ENCODE results near the gene HARBI1. TPM values are rescaled to one million over a fixed set of nuclear protein-coding genes. Genes with fewer than 3 reads are reported as not detected.

Gene HARBI1
- 2.5 and 5.8 TPM in 2 replicates for total RNA-seq (2014; rRNA removed; shearing (Covaris generic))

DNA sequence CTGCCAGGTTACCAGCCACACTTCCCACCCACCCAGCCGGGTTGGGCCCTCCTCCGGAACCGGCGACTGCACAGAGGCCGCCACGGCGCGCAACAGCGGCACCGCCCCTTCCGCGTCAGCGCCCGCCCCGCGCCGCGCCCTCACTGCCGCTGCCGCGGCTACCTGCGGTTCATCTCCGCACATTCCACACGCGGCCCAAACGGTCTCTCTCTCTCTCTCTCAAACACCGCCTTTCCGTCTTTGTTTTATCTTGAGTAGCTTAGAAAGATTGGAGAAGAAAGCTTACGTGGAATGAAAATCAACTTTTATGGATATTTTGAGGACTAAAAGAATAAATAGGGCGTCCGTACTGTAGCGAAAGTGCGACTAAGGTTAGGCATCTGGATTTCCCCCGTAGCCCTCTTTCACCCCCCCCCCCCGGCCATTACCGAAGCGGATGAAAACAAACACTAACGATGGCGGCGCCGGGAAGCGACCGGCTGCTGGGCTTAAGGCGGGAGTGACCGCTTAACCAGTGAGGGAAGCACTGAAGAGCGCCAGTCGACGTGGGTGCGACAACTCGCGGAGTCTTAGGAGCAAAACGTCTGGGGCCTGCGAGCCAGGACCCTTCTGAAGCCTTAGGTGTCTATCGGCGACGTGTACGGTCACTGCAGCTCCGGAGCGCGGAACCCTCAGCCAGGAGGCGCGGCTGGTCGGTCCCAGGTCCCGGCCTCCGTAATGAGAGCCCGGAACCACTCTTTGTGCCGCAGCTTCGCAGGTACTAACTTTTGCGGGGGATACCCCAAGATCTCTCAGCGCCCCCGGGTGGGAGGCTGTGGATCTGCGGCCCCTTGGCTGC lies at the start of gene HARBI1, which contains the start of gene ATG13:
TSS of gene HARBI1 (minus strand) at position 94 of the 838 bp plus-strand sequence. CDS start 990 bp downstream, outside the sequence.
TSS of gene ATG13 (plus strand) at position 420 of the 838 bp plus-strand sequence. CDS start 26,739 bp downstream, outside the sequence.
- peak; percentile 82 for DNase-seq (ENCODE audit: low spot score)

- DNase-seq (ENCODE audit: low spot score) = no peak
Observed at GRCh38 chr11:46666516-46666915, 49.5 kb upstream of the HARBI1 start.

GRCh38 chr11:46665356-46665755 lies 48.3 kb upstream of the HARBI1 start:
- no peak for DNase-seq (ENCODE audit: low spot score)

- DNase-seq (ENCODE audit: low spot score) = no peak
Observed at GRCh38 chr11:46664612-46665011, 47.6 kb upstream of the HARBI1 start.

GRCh38 chr11:46663277-46663940 lies 46.4 kb upstream of the HARBI1 start:
- DNase-seq (ENCODE audit: low spot score) = no peak

GRCh38 chr11:46662366-46662765 lies 45.3 kb upstream of the HARBI1 start:
- no peak for DNase-seq (ENCODE audit: low spot score)

DNA sequence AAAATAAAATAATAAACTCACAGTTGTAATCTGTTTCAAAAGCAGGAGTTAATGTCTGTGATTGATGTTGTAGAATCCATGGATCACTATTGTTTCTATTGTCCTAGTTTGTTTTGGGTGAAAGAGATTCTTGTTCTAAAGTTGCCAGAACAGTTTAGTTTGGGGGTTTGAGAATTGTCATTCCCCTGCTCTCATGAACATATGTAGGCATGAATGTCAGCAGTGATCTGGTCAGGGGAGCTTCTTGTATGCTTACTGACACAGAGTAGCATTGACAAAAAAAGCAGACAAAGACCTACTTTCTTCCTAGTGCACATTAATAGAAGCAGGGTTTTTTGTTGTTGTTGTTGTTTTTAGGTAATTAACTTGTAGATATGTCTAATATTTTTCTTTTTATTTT lies 44.8 kb upstream of the HARBI1 start:
- DNase-seq (ENCODE audit: low spot score) = no peak

- no peak for DNase-seq (ENCODE audit: low spot score)
Observed at GRCh38 chr11:46659908-46660307, 42.9 kb upstream of the HARBI1 start.

GRCh38 chr11:46658259-46658658 lies 41.2 kb upstream of the HARBI1 start:
- peak; percentile 35 for DNase-seq (ENCODE audit: low spot score)

DNA sequence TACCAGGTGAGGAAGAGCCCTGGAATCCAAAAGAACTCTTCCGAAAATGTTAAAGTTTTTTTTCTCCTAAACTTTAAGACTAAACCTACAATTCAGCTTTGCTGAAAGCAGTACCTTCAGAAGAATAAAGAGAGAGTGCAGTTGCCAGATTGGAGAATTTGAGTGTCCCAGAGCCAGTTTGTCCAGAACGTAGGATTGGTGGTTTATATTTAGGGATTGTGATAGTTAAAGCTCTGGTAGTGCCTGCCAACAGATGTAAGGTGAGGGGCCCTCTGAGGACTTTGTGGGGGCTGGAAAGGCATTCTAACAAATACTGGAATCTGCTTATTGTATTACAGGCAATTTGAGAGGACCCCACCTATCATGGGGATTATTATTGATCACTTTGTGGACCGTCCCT lies 40.2 kb upstream of the HARBI1 start:
- no peak for DNase-seq (ENCODE audit: low spot score)

DNA sequence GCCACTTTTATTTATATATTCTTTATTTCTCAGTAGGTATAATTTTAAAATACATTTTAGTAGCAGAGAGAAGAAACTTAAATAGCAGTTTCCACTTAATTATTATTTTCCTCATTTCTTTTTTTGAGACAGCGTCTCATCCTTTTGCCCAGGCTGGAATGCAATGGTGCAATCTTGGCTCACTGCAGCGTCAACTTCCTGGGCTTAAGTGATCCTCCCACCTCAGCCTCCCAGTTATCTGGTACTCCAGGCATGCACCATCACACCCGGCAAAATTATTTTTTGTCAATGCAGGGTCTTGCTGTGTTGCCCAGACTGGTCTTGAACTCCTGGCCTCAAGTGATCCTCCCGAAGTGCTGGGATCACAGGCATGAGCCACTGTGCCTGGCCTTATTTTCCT lies 38.6 kb upstream of the HARBI1 start:
- DNase-seq (ENCODE audit: low spot score) = no peak

DNA sequence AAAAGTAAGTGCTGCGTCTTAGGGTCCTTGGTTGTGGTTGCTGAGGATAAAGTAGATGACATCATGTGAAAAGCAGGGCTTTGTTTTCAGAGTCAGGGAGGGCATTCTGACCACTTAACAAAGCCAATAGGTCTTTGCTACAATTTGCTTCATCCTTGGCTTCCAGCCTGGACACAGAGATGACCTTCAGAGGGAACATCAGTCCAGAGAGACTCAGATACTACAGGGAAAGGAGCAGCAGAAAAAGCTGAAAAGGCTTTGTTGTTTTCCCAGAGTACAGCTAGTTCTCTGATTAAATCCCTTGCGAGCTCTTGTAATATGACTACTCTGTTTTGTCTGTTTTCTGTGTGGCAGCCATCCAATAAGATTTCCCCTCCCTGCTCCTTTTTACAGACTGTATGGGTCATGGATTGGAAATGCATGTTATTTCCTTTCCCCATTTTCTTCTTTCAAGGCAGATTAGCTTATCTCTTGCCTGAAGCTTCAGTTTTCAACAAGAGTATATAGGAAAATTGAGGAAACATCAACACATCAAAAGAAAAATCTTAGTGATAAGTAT lies 32.2 kb upstream of the HARBI1 start:
- DNase-seq (ENCODE audit: low spot score) = peak; percentile 74

GRCh38 chr11:46643986-46644385 lies 27.0 kb upstream of the HARBI1 start:
- DNase-seq (ENCODE audit: low spot score) = no peak

- DNase-seq (ENCODE audit: low spot score) = no peak
Observed at GRCh38 chr11:46643531-46643930, 26.5 kb upstream of the HARBI1 start.

DNA sequence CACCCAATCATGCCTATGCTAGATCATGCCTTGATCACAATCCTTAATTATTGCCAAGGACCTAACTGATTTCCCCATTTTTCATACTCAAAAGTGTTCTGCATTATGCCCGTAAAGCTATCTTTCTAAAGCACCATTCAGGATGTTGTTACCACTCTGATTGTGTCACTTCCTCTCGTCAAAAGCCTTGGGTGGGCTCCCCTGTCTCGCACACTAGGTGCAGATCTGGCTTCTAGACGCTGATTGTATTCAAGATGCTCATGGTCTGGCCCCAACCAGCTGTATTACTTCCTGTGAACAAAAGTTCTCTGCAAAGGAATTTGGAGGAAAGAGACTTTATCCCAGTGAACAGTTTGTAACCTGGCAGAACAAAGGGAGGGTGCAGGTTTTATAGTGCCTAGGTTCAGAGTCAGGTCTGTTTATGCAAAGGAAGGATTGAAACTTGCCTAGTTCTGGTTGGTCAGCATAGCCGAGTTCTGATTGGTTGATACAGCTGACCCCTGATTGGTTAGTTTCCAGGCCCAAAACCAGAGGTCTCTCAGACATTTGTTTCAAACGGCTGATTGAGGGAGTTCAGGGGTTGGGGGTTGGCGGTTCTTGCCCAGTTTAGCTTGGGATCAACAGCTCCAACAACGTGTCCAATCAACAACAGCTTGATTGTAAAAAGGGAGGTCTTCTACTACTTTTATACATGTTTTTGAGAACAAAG lies 25.8 kb upstream of the HARBI1 start:
- DNase-seq (ENCODE audit: low spot score) = no peak

DNA sequence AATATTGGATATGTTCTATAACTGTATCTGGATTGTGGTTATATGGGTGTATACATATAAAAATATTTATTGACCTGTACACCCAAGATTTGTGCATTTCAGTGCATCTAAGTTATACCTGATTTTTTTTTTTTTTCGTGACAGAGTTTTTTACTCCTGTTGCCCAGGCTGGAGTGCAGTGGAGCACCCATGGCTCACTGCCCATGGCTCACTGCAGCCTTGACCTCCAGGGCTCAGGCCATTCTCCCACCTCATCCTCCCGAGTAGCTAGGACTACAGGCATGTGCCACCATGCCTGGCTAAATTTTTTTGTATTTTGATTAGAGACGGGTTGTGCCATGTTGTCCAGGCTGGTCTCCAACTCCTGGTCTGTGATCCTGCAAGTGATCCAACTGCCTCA lies 24.6 kb upstream of the HARBI1 start:
- no peak for DNase-seq (ENCODE audit: low spot score)

- no peak for DNase-seq (ENCODE audit: low spot score)
Observed at GRCh38 chr11:46640036-46640788, 23.2 kb upstream of the HARBI1 start.

DNA sequence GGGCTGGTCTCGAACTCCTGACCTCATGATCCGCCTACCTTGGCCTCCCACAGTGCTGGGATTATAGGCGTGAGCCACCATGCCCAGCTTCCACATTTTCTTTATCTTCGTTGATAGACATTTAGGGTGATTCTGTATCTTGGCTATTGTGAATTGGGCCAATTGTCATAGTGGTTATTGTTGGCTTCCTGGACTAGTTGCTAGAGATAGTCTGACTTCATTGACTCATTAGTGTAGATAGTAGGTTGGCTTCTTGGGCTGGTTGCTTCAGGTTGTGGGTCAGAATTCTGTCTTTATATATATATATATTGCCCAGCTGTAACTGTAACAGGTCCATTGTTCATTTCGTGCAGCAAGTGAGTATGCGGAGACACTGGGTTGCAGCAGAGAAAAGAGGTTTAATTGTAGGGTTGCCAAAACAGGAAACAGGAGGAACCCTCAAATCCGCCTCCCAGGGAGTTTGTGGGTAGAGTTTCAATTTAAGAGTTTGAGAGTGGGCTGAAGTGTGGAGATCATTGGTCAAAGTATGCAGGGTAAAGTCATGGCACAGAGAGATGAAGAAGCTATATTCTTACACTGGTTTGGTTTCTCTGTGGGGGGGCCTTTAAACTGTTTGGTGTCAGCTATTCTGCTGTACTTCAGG lies 22.3 kb upstream of the HARBI1 start:
- no peak for DNase-seq (ENCODE audit: low spot score)

- DNase-seq (ENCODE audit: low spot score) = no peak
Observed at GRCh38 chr11:46637546-46637945, 20.5 kb upstream of the HARBI1 start.

DNA sequence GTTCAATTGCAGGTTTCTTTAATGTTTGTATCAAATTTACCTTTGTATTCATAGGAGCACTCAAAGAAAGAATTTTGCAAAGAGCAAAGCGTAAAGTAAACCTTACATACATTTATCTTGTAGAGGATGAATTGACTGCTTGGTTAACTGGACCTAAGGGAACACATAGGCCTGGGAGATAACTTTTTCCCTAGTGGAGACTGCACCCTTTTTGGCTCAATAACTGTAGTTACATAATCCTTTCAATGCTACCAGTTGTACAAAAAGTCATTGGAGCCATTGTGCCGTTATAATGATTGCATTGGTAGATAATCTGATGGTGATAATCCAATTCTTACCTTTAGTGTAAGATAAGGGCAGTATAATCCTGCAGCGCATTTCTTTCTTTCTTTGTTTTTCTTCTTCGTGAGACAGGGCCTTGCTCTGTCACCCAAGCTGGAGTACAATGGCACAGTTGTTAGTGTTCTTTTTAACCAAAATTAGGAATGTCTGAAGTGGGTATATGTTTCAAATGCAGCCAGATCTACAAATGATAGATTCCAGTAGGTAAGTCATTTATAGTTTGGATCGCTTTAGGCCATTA lies 18.6 kb upstream of the HARBI1 start:
- no peak for DNase-seq (ENCODE audit: low spot score)
